Articular chondrocyte of knee joint (primary cell): ENCODE data around the gene GPR173. TPM values are rescaled to one million over a fixed set of nuclear protein-coding genes. Genes with fewer than 3 reads are reported as not detected.

Source experiments
- small RNA-seq: library from RNA; depleted of rRNA; stranded (forward); fragments of <200 nt; gene quantifications from one replicate; pipeline ENCODE3, GENCODE V24; 2012
- total RNA-seq: library from RNA; depleted of rRNA; stranded (reverse); fragments of >200 nt; gene quantifications from 2 replicates; pipeline ENCODE4 v1.2.3, GENCODE V29; 2012

Gene GPR173, protein sequence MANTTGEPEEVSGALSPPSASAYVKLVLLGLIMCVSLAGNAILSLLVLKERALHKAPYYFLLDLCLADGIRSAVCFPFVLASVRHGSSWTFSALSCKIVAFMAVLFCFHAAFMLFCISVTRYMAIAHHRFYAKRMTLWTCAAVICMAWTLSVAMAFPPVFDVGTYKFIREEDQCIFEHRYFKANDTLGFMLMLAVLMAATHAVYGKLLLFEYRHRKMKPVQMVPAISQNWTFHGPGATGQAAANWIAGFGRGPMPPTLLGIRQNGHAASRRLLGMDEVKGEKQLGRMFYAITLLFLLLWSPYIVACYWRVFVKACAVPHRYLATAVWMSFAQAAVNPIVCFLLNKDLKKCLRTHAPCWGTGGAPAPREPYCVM
- 2.2 and 2.8 TPM in 2 replicates for total RNA-seq

GRCh38 chrX:53048169-53049126, at the start of gene GPR173:
GPR173 (plus strand) TSS chrX:53048789; CDS start chrX:53076622, 27,833 bp downstream.

GRCh38 chrX:53081925-53082772, 33.6 kb downstream of the GPR173 start, which contains the start of gene TSPYL2:
TSPYL2 (plus strand) TSS chrX:53082367; CDS start chrX:53082499, 132 bp downstream.

DNA sequence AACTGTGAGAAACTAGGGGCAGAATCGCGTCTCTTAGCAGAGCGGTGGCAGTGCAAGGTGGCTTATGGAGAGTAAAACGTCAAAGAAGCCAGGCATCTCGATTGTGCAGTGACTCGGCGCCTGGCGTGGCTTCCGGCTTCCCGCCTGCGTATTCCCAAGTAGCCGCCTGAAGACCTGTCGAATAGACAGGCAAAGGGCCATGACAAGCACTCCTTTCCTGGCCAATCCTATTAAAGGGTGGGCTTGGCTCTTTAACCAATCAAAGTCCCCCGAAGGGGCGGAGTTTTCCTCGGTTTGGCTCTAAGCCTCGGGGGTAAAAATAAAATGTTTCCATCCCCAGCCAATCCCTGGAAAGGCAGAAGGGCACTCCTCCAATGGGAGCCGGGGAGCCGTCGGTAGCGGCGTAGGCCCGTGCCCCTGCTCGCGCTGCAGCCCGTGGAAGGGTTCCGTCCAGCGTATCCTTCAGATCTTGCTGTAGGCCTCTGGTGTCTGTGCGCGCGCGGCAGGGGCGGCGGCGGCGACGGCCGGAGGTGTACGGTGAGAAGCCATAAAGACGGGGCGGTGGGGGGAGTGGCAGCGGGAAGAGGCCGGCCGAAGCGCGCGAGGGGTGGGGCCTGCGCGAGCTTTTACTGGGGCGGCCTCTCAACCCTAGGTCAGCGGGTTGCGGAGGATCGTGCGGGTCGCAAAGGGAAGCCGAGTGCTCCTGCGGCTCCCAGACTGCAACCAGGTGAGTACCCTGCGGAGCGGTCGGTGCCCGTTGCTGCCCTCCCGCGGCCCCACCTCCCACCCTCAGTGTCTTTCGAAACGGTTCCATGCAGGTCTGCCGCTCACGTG, 45.4 kb downstream of the GPR173 start, which contains the start of gene KANTR:
Gene KANTR, plus strand, starts transcription at position 395 of the 834 bp plus-strand sequence. CDS start 30,131 bp downstream, outside the sequence.

Small RNAs within 50 kb of the gene (small RNA-seq; reads per million reads assigned to genes)
- not detected for gene AL591212.2

Other genes with a start within 250 kb of the GPR173 start
- not detected in 2 replicates for gene XAGE5, start 237.5 kb upstream of the GPR173 start, total RNA-seq
- gene XAGE3, start 180.7 kb upstream of the GPR173 start, total RNA-seq, result not detected in 2 replicates
- 9.5 and 10.8 TPM in 2 replicates for gene FAM156B, start 151.5 kb upstream of the GPR173 start, total RNA-seq
- 14.8 and 18.3 TPM in 2 replicates for gene FAM156A, start 90.3 kb upstream of the GPR173 start, total RNA-seq
- gene TSPYL2, start 33.6 kb downstream of the GPR173 start, total RNA-seq, result 15.7 and 24.2 TPM in 2 replicates
- gene KANTR, start 45.4 kb downstream of the GPR173 start, total RNA-seq, result 9.3 and 10.7 TPM in 2 replicates
- gene KDM5C, start 176.4 kb downstream of the GPR173 start, total RNA-seq, result 61.5 and 94.3 TPM in 2 replicates
- gene IQSEC2, start 232.8 kb downstream of the GPR173 start, total RNA-seq, result 13.6 and 14.8 TPM in 2 replicates